Ovary (tissue), 3 donors: Measurements from ENCODE around the gene ZP3.
"Not testable (repeated sequence)": the region's sequence is repeated elsewhere in the genome, so short reads cannot be mapped to it uniquely, and the experiment has no call there.

ENCODE experiments used
- CTCF ChIP-seq, 3 donors: fragments of 450-650 bp in 2 of 3; fragments of 200-600 bp in 1 of 3; IDR thresholded peaks; one replicate each; pipeline versions ENCODE4 v1.5.1 to v1.8.0; 2016 to 2022; ENCODE audit warnings: antibody characterized with exemption in 3 of 3, mild to moderate bottlenecking in 1 of 3
- POLR2A ChIP-seq: fragments of 450-650 bp; IDR thresholded peaks from one replicate; pipeline ENCODE4 v1.6.1; 2017; ENCODE audit warnings: antibody characterized with exemption, mild to moderate bottlenecking, moderate library complexity
- donor health status: DM: no; HTN: no; CAD: no.

DNA sequence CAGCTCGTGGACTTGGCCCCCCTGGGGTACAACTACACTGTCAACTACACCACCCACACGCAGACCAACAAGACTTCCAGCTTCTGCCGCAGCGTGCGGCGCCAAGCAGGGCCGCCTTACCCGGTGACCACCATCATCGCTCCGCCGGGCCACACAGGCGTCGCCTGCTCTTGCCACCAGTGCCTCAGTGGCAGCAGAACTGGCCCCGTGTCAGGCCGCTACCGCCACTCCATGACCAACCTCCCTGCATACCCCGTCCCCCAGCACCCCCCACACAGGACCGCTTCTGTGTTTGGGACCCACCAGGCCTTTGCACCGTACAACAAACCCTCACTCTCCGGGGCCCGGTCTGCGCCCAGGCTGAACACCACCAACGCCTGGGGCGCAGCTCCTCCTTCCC lies 57.9 kb downstream of the ZP3 start:
- not testable (repeated sequence) for TF ChIP-seq CTCF (IDR thresholded peaks at IDR 0.05); POLR2A
